Middle frontal gyrus (tissue), 1 donor: ENCODE data around the gene PLCB2.

Source experiments
- DNase-seq: peaks from one replicate; pipeline ENCODE4 v3.0.0-alpha.2; 2015; ENCODE audit warnings: low spot score; ENCODE audit errors: extremely low spot score

PLCB2 gene

GRCh38 chr15:40250304-40250656 is 57.5 kb downstream of the PLCB2 start:
- DNase-seq, result no peak

GRCh38 chr15:40249477-40250303 is 58.0 kb downstream of the PLCB2 start:
- no peak for DNase-seq

- DNase-seq, result no peak
Measured at GRCh38 chr15:40248006-40248783, 59.5 kb downstream of the PLCB2 start.

GRCh38 chr15:40247406-40247971 is 60.2 kb downstream of the PLCB2 start:
- no peak for DNase-seq

- DNase-seq, result no peak
Measured at GRCh38 chr15:40246496-40247280, 61.0 kb downstream of the PLCB2 start.

GRCh38 chr15:40245666-40246450 is 61.9 kb downstream of the PLCB2 start:
- no peak for DNase-seq

GRCh38 chr15:40244961-40245523 is 62.7 kb downstream of the PLCB2 start:
- DNase-seq, result no peak

GRCh38 chr15:40243126-40243810 is 64.5 kb downstream of the PLCB2 start:
- no peak for DNase-seq

- DNase-seq, result no peak
Measured at GRCh38 chr15:40242601-40243000, 65.1 kb downstream of the PLCB2 start.

- DNase-seq, result no peak
Measured at GRCh38 chr15:40242213-40242599, 65.5 kb downstream of the PLCB2 start.

GRCh38 chr15:40241269-40242212 is 66.2 kb downstream of the PLCB2 start:
- no peak for DNase-seq

- DNase-seq, result no peak
Measured at GRCh38 chr15:40240619-40241221, 67.0 kb downstream of the PLCB2 start.

GRCh38 chr15:40239693-40240618 is 67.8 kb downstream of the PLCB2 start:
- no peak for DNase-seq

GRCh38 chr15:40239404-40239692 is 68.4 kb downstream of the PLCB2 start:
- no peak for DNase-seq

- DNase-seq, result no peak
Measured at GRCh38 chr15:40238532-40239403, 69.0 kb downstream of the PLCB2 start, which contains the start of gene PAK6. Gene PAK6 (plus strand): TSS chr15:40239063. CDS start chr15:40264786, 25,723 bp downstream.
